Uterus (tissue), 4 donors: ENCODE measurements around the gene CXCL1. TPM values are rescaled to one million over a fixed set of nuclear protein-coding genes. Genes with fewer than 3 reads are reported as not detected.

Source experiments
- DNase-seq, 2 donors: peaks; one replicate each; pipeline ENCODE4 v3.0.0-alpha.2; 2019 to 2020
- H3K27ac ChIP-seq, 2 donors: fragments of 200-600 bp; sonication (generic); 1 replicate in 1 of 2; 2 replicates in 1 of 2; pipeline ENCODE4 v1.5.1; 2016 to 2018
- H3K27me3 ChIP-seq, 2 donors: fragments of 200-600 bp; sonication (generic); one replicate each; pipeline ENCODE4 v1.5.1; 2018 to 2019; ENCODE audit warnings: control low read depth in 1 of 2
- H3K36me3 ChIP-seq, 2 donors: fragments of 200-600 bp; sonication (generic); one replicate each; pipeline ENCODE4 v1.5.1; 2019; ENCODE audit warnings: control low read depth in 1 of 2
- H3K4me1 ChIP-seq, 2 donors: fragments of 200-600 bp; sonication (generic); one replicate each; pipeline ENCODE4 v1.5.1; 2018 to 2019; ENCODE audit warnings: control low read depth in 1 of 2
- H3K4me3 ChIP-seq, 2 donors: fragments of 200-600 bp; sonication (generic); 1 replicate in 1 of 2; 2 replicates in 1 of 2; pipeline ENCODE4 v1.5.1; 2018 to 2019; ENCODE audit warnings: mild to moderate bottlenecking in 1 of 2
- H3K9me3 ChIP-seq, 2 donors: fragments of 200-600 bp; sonication (generic); one replicate each; pipeline ENCODE4 v1.5.1; 2019; ENCODE audit warnings: control low read depth in 1 of 2
- POLR2A ChIP-seq, 2 donors: fragments of 450-650 bp; IDR thresholded peaks; one replicate each; pipeline ENCODE4 v1.6.1; 2016; ENCODE audit warnings: antibody characterized with exemption in 2 of 2, mild to moderate bottlenecking in 1 of 2, moderate library complexity in 1 of 2
- intact Hi-C: fragments of 100-400 bp; cut with DNase I; formaldehyde crosslinking; loops from one replicate; pipeline ENCODE4 v1.15.1; 2023; ENCODE audit warnings: low total_unique reads
- total RNA-seq, 4 donors: library from RNA; depleted of rRNA in 3 of 4; stranded (reverse); fragments of >200 nt in 3 of 4; gene quantifications; one replicate each; pipeline versions ENCODE4 v1.1.0 to v1.2.4, GENCODE V29; 2014 to 2023
- TF ChIP-seq, protein P1 (sequence below), 4 experiments: fragments of 200-600 bp in 2 of 4; fragments of 450-650 bp in 2 of 4; sonication (generic) in 2 of 4; IDR thresholded peaks; one replicate each; pipeline ENCODE4 v1.5.1; 2016 to 2019; ENCODE audit warnings: antibody characterized with exemption in 4 of 4, mild to moderate bottlenecking in 2 of 4, moderate library complexity in 1 of 4
- donor health status: DM: yes; HTN: yes; CAD: no.

CXCL1 gene
- total RNA-seq, 4 donors from 2014 or later = 1.4 to 2.6 TPM; not detected in 2

DNA sequence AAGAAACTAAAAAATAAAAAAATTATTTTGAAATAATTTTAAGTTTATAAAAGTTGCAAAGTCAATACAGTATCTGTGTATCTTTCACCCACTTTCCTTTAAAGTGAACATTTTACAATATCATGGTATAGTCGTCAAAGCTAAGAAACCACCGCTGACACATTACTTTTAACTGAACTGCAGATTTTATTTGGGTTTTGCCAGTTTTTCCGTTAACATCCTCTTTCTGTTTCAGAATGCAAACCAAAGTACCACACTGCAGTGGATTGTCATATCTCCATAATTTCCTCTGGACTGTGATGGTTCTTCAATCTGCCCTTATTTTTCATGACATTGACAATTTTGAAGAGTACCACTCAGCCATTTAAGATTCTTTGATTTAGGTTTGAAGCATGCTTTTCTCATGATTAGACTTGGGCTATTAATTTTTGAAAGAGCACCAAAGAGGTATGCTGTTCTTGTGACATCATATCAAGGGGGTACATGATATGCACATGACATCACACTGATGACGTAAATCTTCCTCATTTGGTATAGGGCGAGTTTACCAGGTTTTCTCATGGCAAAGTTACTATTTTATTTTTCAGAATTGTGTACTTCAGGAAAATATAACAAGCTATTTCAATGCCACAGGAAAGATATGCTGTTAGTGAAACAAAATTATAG lies 3.6 kb upstream of the CXCL1 start:
- Histone ChIP-seq H3K27me3 (peaks cover 0 to 7% of the 10 kb centered on the region in 2 donors), H3K4me1 (peaks cover 0 to 5% of the 10 kb centered on the region in 2 donors), H3K36me3 (no peaks in the 10 kb centered on the region), H3K4me3 (no peak overlapping the region), H3K27ac (no peak overlapping the region), H3K9me3 (no peaks in the 10 kb centered on the region)
- TF ChIP-seq, protein P1, sequence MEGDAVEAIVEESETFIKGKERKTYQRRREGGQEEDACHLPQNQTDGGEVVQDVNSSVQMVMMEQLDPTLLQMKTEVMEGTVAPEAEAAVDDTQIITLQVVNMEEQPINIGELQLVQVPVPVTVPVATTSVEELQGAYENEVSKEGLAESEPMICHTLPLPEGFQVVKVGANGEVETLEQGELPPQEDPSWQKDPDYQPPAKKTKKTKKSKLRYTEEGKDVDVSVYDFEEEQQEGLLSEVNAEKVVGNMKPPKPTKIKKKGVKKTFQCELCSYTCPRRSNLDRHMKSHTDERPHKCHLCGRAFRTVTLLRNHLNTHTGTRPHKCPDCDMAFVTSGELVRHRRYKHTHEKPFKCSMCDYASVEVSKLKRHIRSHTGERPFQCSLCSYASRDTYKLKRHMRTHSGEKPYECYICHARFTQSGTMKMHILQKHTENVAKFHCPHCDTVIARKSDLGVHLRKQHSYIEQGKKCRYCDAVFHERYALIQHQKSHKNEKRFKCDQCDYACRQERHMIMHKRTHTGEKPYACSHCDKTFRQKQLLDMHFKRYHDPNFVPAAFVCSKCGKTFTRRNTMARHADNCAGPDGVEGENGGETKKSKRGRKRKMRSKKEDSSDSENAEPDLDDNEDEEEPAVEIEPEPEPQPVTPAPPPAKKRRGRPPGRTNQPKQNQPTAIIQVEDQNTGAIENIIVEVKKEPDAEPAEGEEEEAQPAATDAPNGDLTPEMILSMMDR (IDR thresholded peaks at IDR 0.05) = no peak
- TF ChIP-seq POLR2A (IDR thresholded peaks at IDR 0.05) = no peak
- DNase-seq = no peak
- intact Hi-C loops = no loop called here

DNA sequence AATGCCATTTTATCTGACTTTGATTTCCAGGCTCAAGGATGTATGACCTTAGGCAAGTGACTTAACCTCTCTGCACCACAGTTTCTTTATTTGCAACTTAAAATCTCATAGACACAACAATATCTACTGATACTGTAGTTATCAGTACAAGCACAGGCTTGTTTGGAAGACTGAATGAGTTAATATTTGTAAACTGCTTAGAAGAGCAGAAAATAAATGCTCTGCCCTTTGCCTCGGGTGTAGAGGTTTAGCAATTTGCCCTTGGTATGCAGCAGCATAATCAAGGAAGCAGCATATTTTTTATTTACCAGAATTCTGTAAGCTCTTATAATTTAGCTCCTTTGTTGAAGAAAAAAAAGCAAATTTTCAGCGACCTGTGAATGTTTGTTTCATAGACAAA lies 2.9 kb upstream of the CXCL1 start:
- no peak for TF ChIP-seq POLR2A (IDR thresholded peaks at IDR 0.05)
- TF ChIP-seq, protein P1 (IDR thresholded peaks at IDR 0.05) = no peak
- intact Hi-C loops = no loop called here
- H3K27ac ChIP-seq = no peak overlapping the region
- peaks cover 0 to 7% of the 10 kb centered on the region in 2 donors for H3K27me3 ChIP-seq
- DNase-seq = no peak
- peaks cover 0 to 5% of the 10 kb centered on the region in 2 donors for H3K4me1 ChIP-seq
- no peaks in the 10 kb centered on the region for H3K36me3 ChIP-seq
- no peak overlapping the region for H3K4me3 ChIP-seq
- H3K9me3 ChIP-seq = no peaks in the 10 kb centered on the region

DNA sequence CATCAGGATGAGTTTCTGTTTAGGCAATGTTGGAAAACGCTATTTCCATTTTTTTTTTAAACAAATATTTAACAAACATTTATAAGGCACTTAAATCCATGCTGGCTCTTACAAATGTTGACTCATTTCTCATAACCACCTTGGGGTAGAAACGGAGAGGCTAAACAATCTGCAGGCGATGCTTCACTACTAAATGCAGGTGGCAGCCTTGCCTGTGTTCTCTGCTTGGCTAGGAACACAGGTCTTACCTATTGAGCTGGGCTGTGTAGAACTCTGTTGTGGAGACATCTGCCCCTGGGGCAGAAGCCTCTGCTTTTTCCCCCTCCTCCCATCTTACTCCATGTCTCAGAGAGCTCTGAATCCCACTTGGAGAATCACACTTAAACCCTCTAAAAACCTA lies 1.4 kb upstream of the CXCL1 start:
- H3K27ac ChIP-seq = no peak overlapping the region
- DNase-seq = no peak
- no peaks in the 10 kb centered on the region for H3K9me3 ChIP-seq
- H3K36me3 ChIP-seq = no peaks in the 10 kb centered on the region
- peaks cover 0 to 7% of the 10 kb centered on the region in 2 donors for H3K27me3 ChIP-seq
- TF ChIP-seq, protein P1 (IDR thresholded peaks at IDR 0.05) = no peak
- no peak for TF ChIP-seq POLR2A (IDR thresholded peaks at IDR 0.05)
- H3K4me3 ChIP-seq = no peak overlapping the region
- peaks cover 0 to 5% of the 10 kb centered on the region in 2 donors for H3K4me1 ChIP-seq
- intact Hi-C loops = no loop called here

DNA sequence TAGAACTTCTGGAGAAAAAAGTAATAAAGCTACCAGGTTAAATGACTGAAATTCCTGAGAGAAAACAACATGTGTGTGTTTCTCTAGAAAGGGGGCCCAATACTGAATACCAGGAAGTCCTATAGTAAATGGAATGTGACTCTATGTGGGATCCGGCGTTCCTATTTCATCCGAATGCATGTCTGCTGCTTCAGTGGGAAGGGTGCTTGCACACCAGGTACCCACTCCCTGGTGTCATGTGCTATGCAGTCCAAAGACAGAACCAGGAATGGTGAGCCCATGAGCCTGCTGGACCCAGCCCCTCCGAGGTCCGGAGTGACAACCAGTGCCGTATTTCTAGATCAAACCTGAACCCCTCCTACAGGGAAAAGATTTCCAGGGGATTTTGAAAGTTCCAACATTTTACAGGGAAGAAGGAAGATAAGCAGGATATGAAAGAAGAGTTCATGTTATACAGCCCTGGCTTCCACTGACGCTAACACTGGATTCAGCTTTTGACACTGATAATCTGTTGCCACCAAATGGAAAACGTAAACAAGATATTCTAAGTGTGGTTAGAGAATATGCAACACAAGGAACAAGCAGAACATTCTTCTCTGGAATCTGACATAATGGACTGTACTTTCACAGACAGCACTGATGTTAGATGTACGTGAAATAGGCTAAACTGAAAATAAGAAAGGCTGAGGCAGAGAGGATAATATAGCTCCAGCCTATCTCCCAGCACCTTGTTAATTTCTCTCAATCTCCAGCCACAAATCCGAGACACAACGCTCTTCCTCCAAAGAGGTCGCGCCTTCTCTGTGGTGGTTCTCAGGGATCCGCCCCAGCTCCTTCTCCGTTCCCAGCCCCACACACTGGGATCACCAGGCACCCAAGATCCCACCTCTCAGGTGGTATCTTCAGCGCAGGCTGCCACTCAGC lies 725 bp upstream of the CXCL1 start:
- intact Hi-C loops = no loop called here
- Histone ChIP-seq H3K4me1 (peaks cover 0 to 5% of the 10 kb centered on the region in 2 donors), H3K9me3 (no peaks in the 10 kb centered on the region), H3K27ac (no peak overlapping the region), H3K27me3 (peaks cover 0 to 7% of the 10 kb centered on the region in 2 donors), H3K4me3 (peak overlapping the region; percentile 19 to 35), H3K36me3 (no peaks in the 10 kb centered on the region)
- TF ChIP-seq, protein P1 (IDR thresholded peaks at IDR 0.05) = no peak
- TF ChIP-seq POLR2A (IDR thresholded peaks at IDR 0.05) = no peak
- DNase-seq = no peak

DNA sequence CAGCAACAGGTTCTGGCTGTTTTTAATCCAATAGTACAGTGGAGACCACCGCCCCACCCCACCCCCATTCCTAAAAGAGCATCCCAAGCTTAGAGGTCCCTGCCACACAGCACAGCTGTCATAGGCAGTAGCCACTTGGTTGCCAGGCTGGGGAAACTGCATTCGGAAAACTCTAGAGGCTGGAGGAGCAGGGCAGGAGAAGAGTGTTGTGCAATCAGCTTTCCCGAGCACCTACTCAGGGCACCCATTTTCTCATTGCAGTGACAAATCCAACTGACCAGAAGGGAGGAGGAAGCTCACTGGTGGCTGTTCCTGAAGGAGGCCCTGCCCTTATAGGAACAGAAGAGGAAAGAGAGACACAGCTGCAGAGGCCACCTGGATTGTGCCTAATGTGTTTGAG lies 1.1 kb downstream of the CXCL1 start:
- Histone ChIP-seq H3K4me3 (no peak overlapping the region), H3K36me3 (no peaks in the 10 kb centered on the region), H3K27me3 (peaks cover 0 to 7% of the 10 kb centered on the region in 2 donors), H3K9me3 (no peaks in the 10 kb centered on the region), H3K4me1 (peaks cover 0 to 5% of the 10 kb centered on the region in 2 donors), H3K27ac (no peak overlapping the region)
- intact Hi-C loops = no loop called here
- DNase-seq = no peak
- TF ChIP-seq, protein P1 (IDR thresholded peaks at IDR 0.05) = no peak
- TF ChIP-seq POLR2A (IDR thresholded peaks at IDR 0.05) = no peak
